GM12878 (cell line): Measurements from ENCODE around the gene SCMH1. TPM values are rescaled to one million over a fixed set of nuclear protein-coding genes. Genes with fewer than 3 reads are reported as not detected.

Source experiments
- ATAC-seq: fragments of 200-7000 bp; cut with Tn5 transposase; 3 replicates; pipeline ENCODE4 v1.9.1; 2020; ENCODE audit warnings: mild to moderate bottlenecking, moderate library complexity
- BruUV-seq: library from RNA; stranded (reverse); fragments of 400-500 nt; replicated peaks from 2 replicates; lab custom pipeline; 2021; lab: Mats Ljungman, UMichigan
- CTCF ChIA-PET: fragments of 300-600 bp; sonication (Branson Sonifier 250); formaldehyde crosslinking; extraction: SDS; loops from one replicate; lab custom pipeline; 2021; ENCODE audit warnings: inconsistent platforms; lab: Yijun Ruan, JAX
- POLR2A ChIA-PET: fragments of 350-600 bp; formaldehyde crosslinking; extraction: SDS; loops from one replicate; lab custom pipeline; 2021; ENCODE audit warnings: inconsistent platforms; lab: Charles Lee
- RAD21 ChIA-PET: fragments of 300-600 bp; sonication (Branson Sonifier 250); formaldehyde crosslinking; loops from one replicate; lab custom pipeline; 2023; ENCODE audit warnings: antibody characterized with exemption; ENCODE audit not compliant: unreplicated experiment; lab: Charles Lee
- SMC1A ChIA-PET: fragments of 300-600 bp; sonication (Branson Sonifier 250); formaldehyde crosslinking; loops from one replicate; lab custom pipeline; 2023; ENCODE audit not compliant: unreplicated experiment, uncharacterized antibody; lab: Charles Lee
- DNase-seq: peaks from one replicate; pipeline ENCODE4 v3.0.0-alpha.2; 2011; ENCODE audit warnings: low read depth, low spot score
- FAIRE-seq: peaks from 3 replicates; lab custom pipeline; 2011; peaks lifted over from hg19 to GRCh38; lab: Jason Lieb, UNC
- H2AFZ ChIP-seq: 2 replicates; pipeline ENCODE4 v1.6.0; 2011; ENCODE audit warnings: low read depth, low read length, control low read depth; ENCODE audit not compliant: control insufficient read depth
- H3K27ac ChIP-seq: 2 replicates; pipeline ENCODE4 v1.5.1; 2011; ENCODE audit warnings: control low read depth; ENCODE audit not compliant: control insufficient read depth, insufficient read depth
- H3K27me3 ChIP-seq, 2 experiments: replicated peaks in 1 of 2; 2 replicates each; pipeline versions ENCODE4 v1.6.0 to v1.6.1; 2011; ENCODE audit warnings: low read length in 1 of 2; ENCODE audit not compliant: control insufficient read depth in 2 of 2, insufficient read depth in 2 of 2
- H3K36me3 ChIP-seq, 2 experiments: 2 replicates each; pipeline ENCODE4 v1.5.1; 2011; ENCODE audit warnings: low read length in 1 of 2; ENCODE audit not compliant: control insufficient read depth in 2 of 2, insufficient read depth in 2 of 2
- H3K4me1 ChIP-seq: 2 replicates; pipeline ENCODE4 v1.6.1; 2011; ENCODE audit warnings: mild to moderate bottlenecking, low read length, moderate library complexity, mixed read lengths; ENCODE audit not compliant: control insufficient read depth, insufficient read depth
- H3K4me2 ChIP-seq: 2 replicates; pipeline ENCODE4 v1.6.0; 2011; ENCODE audit warnings: control low read depth; ENCODE audit not compliant: control insufficient read depth, insufficient read depth
- H3K4me3 ChIP-seq: fragments of 200-600 bp; sonication (generic); 2 replicates; pipeline ENCODE4 v1.5.1; 2016
- H3K79me2 ChIP-seq: 2 replicates; pipeline ENCODE4 v1.6.0; 2011; ENCODE audit warnings: low read length; ENCODE audit not compliant: control insufficient read depth, insufficient read depth
- H3K9ac ChIP-seq: 2 replicates; pipeline ENCODE4 v1.8.0; 2011; ENCODE audit warnings: low read length, control low read depth, mixed read lengths; ENCODE audit not compliant: control insufficient read depth, insufficient read depth
- H3K9me3 ChIP-seq: replicated peaks from 3 replicates; pipeline ENCODE4 v1.5.1; 2011; ENCODE audit warnings: mild to moderate bottlenecking, low read length; ENCODE audit not compliant: control insufficient read depth, insufficient read depth
- H4K20me1 ChIP-seq: 2 replicates; pipeline ENCODE4 v1.6.0; 2011; ENCODE audit not compliant: control insufficient read depth, insufficient read depth
- CBX3 ChIP-seq: fragments of 200-600 bp; sonication (generic); IDR thresholded peaks from 2 replicates; pipeline ENCODE4 v1.6.1; 2016; ENCODE audit warnings: low read depth, borderline replicate concordance
- CREM ChIP-seq: IDR thresholded peaks from 2 replicates; pipeline ENCODE4 v1.6.1; 2014; ENCODE audit warnings: antibody characterized with exemption, low read depth
- ELK1 ChIP-seq: IDR thresholded peaks from 2 replicates; pipeline ENCODE4 v1.6.1; 2012; ENCODE audit warnings: low read depth, low read length, improper control_type of control experiment
- EP300 ChIP-seq, 2 experiments: fragments of 150-350 bp in 1 of 2; IDR thresholded peaks; 2 replicates each; pipeline ENCODE4 v1.6.1; 2011 to 2012; ENCODE audit warnings: low read depth in 2 of 2, low read length in 2 of 2, borderline replicate concordance in 1 of 2, improper control_type of control experiment in 1 of 2, inconsistent platforms in 1 of 2; ENCODE audit not compliant: control insufficient read depth in 1 of 2
- MAX ChIP-seq: IDR thresholded peaks from 2 replicates; pipeline ENCODE4 v1.6.1; 2012; ENCODE audit warnings: low read depth, low read length, improper control_type of control experiment
- MTA2 ChIP-seq: fragments of 450-650 bp; IDR thresholded peaks from 2 replicates; pipeline ENCODE4 v1.6.1; 2016; ENCODE audit warnings: low read depth, mild to moderate bottlenecking, moderate library complexity
- NR2C1 ChIP-seq: fragments of 450-650 bp; IDR thresholded peaks from 2 replicates; pipeline ENCODE4 v1.6.1; 2017; ENCODE audit warnings: antibody characterized with exemption, mild to moderate bottlenecking, moderate library complexity
- NR2C2 ChIP-seq: IDR thresholded peaks from 2 replicates; pipeline ENCODE4 v1.6.1; 2011; ENCODE audit warnings: borderline replicate concordance, low read depth; ENCODE audit not compliant: control insufficient read depth, insufficient read length
- PAX8 ChIP-seq: fragments of 450-650 bp; IDR thresholded peaks from 2 replicates; pipeline ENCODE4 v1.6.1; 2017; ENCODE audit warnings: mild to moderate bottlenecking, moderate library complexity
- PBX3 ChIP-seq: IDR thresholded peaks from 2 replicates; pipeline ENCODE4 v1.6.1; 2011; ENCODE audit warnings: mild to moderate bottlenecking, low read depth, low read length, moderate library complexity; ENCODE audit not compliant: insufficient replicate concordance
- PKNOX1 ChIP-seq: fragments of 450-650 bp; IDR thresholded peaks from 2 replicates; pipeline ENCODE4 v1.6.1; 2016; ENCODE audit warnings: mild to moderate bottlenecking
- RBBP5 ChIP-seq: fragments of 200-600 bp; sonication (generic); conservative IDR thresholded peaks from 2 replicates; pipeline ENCODE4 v1.6.1; 2016
- SMAD5 ChIP-seq: IDR thresholded peaks from 2 replicates; pipeline ENCODE4 v1.6.1; 2016; ENCODE audit warnings: antibody characterized with exemption, low read depth
- ZBTB33 ChIP-seq: fragments of 450-650 bp; IDR thresholded peaks from 2 replicates; pipeline ENCODE4 v1.6.1; 2017; ENCODE audit warnings: mild to moderate bottlenecking
- WGBS: methylation state at CpG from one replicate; pipeline ENCODE4 v1.1.6; 2016; ENCODE audit warnings: low lambda C conversion rate; ENCODE audit not compliant: insufficient replicate concordance, insufficient coverage; ENCODE audit errors: missing lambda C conversion rate; 5-methylcytosine and 5-hydroxymethylcytosine counted together
- in situ Hi-C: fragments of 300-500 bp; cut with MboI; formaldehyde crosslinking; loops from 9 replicates; pipeline ENCODE4 v1.14.3; 2018; ENCODE audit warnings: mixed read lengths
- intact Hi-C: fragments of 100-400 bp; cut with micrococcal nuclease; formaldehyde crosslinking; loops from one replicate; pipeline ENCODE4 v1.14.2; 2022; ENCODE audit not compliant: unreplicated experiment
- polyA plus RNA-seq, 11 experiments: library from polyadenylated mRNA; depleted of rRNA in 4 of 11; unstranded in 6 of 11; stranded (reverse) in 5 of 11; fragments of >200 nt; fragmentation: Nextera tagmentation in 4 of 11; fragmentation: Illumina TruSeq in 1 of 11; extraction: Ambion mirVana in 4 of 11; extraction: Trizol in 1 of 11; gene quantifications; 1 replicate in 1 of 11; 2 replicates in 10 of 11; pipeline versions ENCODE4 v1.2.1 to v1.2.3, GENCODE V29; 2011 to 2016; ENCODE audit warnings: inconsistent platforms in 2 of 11, missing spikeins in 2 of 11, low read depth in 1 of 11
- total RNA-seq, 4 experiments: library from RNA; depleted of rRNA in 3 of 4; stranded (reverse); fragments of >200 nt in 3 of 4; fragmentation: Illumina TruSeq in 1 of 4; extraction: Trizol in 1 of 4; gene quantifications; 2 replicates each; pipeline versions ENCODE4 v1.2.1 to v1.2.3, GENCODE V29; 2013 to 2021

The SCMH1 gene
- total and polyA plus RNA-seq, 10 of the 15 experiments (the other 5 are each of a cell fraction or from before 2014, with no cell fraction given) = 7.5 to 44.1 (median 27.8) TPM

- intact Hi-C loops = no loop called here
- Histone ChIP-seq H3K27me3 (no peaks in the 10 kb centered on the region), H3K36me3 (peaks cover 22 to 39% of the 10 kb centered on the region in 2 experiments), H3K27ac (no peak overlapping the region), H3K9ac (no peak overlapping the region), H3K9me3 (no peaks in the 10 kb centered on the region), H4K20me1 (no peaks in the 10 kb centered on the region), H3K4me1 (no peaks in the 10 kb centered on the region), H3K79me2 (no peaks in the 10 kb centered on the region), H3K4me2 (no peak overlapping the region), H2AFZ (no peak overlapping the region), H3K4me3 (no peak overlapping the region)
- no peak for FAIRE-seq
- SMC1A ChIA-PET = no interaction called here
- WGBS = 79% methylated on average over 8 of the region's 8 CpGs
- no peak for DNase-seq
- in situ Hi-C loops = no loop called here
- BruUV-seq = no TSS peak
- no peak for ATAC-seq
- TF ChIP-seq ELK1 (no peak), MAX (no peak), RBBP5 (no peak), CBX3 (no peak), ZBTB33 (no peak), NR2C1 (no peak), NR2C2 (no peak), EP300 (IDR thresholded peaks at IDR 0.05; ENCODE audit: borderline replicate concordance in 1 of 2, control insufficient read depth in 1 of 2, low read depth in 2 of 2, low read length in 2 of 2) (no peak), CREM (no peak), PAX8 (no peak), MTA2 (no peak), PBX3 (no peak), PKNOX1 (no peak), SMAD5 (no peak)
- CTCF ChIA-PET = no interaction called here
- RAD21 ChIA-PET = no interaction called here
- POLR2A ChIA-PET = no interaction called here
These were observed 227.2 kb downstream of the SCMH1 start for GRCh38 chr1:41014871-41015270.
